Transverse colon (tissue), 3 donors: ENCODE data around the gene REEP2.

Experiments
- CTCF ChIP-seq, 5 experiments: fragments of 200-600 bp in 3 of 5; fragments of 450-650 bp in 2 of 5; sonication (generic) in 3 of 5; IDR thresholded peaks; 1 replicate in 2 of 5; 2 replicates in 3 of 5; pipeline ENCODE4 v1.5.1; 2016 to 2017; ENCODE audit warnings: antibody characterized with exemption in 5 of 5, inconsistent platforms in 3 of 5, mild to moderate bottlenecking in 2 of 5, moderate library complexity in 1 of 5
- EP300 ChIP-seq: sonication (generic); formaldehyde crosslinking; IDR thresholded peaks from one replicate; pipeline ENCODE4 v1.6.1; 2017; ENCODE audit warnings: antibody characterized with exemption, low read depth

GRCh38 chr5:138444774-138445546 is 6.1 kb downstream of the REEP2 start:
- no peak for TF ChIP-seq EP300
- TF ChIP-seq CTCF (IDR thresholded peaks at IDR 0.05), result no peak
